HepG2 (cell line): ENCODE results near the gene PLEKHH3. TPM values are rescaled to one million over a fixed set of nuclear protein-coding genes. Genes with fewer than 3 reads are reported as not detected.

Source experiments
- ATAC-seq: fragments of 200-7000 bp; cut with Tn5 transposase; 3 replicates; pipeline ENCODE4 v1.9.1; 2020; ENCODE audit warnings: mild to moderate bottlenecking, moderate library complexity
- BruUV-seq: library from RNA; stranded (reverse); fragments of 400-500 nt; replicated peaks from 2 replicates; lab custom pipeline; 2021; lab: Mats Ljungman, UMichigan
- CTCF ChIA-PET: fragments of 300-600 bp; formaldehyde crosslinking; extraction: SDS; loops from one replicate; lab custom pipeline; 2021; ENCODE audit warnings: low total read pairs, inconsistent platforms, low intra/inter-chr PET ratio; lab: Yijun Ruan, JAX
- POLR2A ChIA-PET: fragments of 350-600 bp; sonication (Branson Sonifier 250); formaldehyde crosslinking; loops from one replicate; lab custom pipeline; 2020; ENCODE audit warnings: antibody characterized with exemption, inconsistent platforms; lab: Yijun Ruan, JAX
- DNase-seq: peaks from one replicate; pipeline ENCODE4 v3.0.0-alpha.2; 2015; ENCODE audit warnings: low spot score
- FAIRE-seq: peaks from 3 replicates; lab custom pipeline; 2011; peaks lifted over from hg19 to GRCh38; lab: Jason Lieb, UNC
- H2AFZ ChIP-seq: one replicate; pipeline ENCODE4 v1.6.1; 2011; ENCODE audit warnings: low read length, inconsistent platforms
- H3K27ac ChIP-seq: fragments of 300-600 bp; 3 replicates; pipeline ENCODE4 v1.8.0; 2011; ENCODE audit warnings: mixed run types, mild to moderate bottlenecking, mixed read lengths, low read length, inconsistent platforms; ENCODE audit not compliant: insufficient read depth; ENCODE audit errors: extremely low read length
- H3K27me3 ChIP-seq, 2 experiments: fragments of 200-600 bp in 1 of 2; 2 replicates in 1 of 2; 3 replicates in 1 of 2; pipeline versions ENCODE4 v1.6.0 to v1.8.0; 2011; ENCODE audit warnings: low read length in 2 of 2, mild to moderate bottlenecking in 2 of 2, moderate library complexity in 2 of 2, inconsistent platforms in 1 of 2; ENCODE audit not compliant: insufficient read depth in 2 of 2, control insufficient read depth in 1 of 2
- H3K36me3 ChIP-seq, 2 experiments: fragments of 200-600 bp in 1 of 2; replicated peaks in 1 of 2; 2 replicates in 1 of 2; 3 replicates in 1 of 2; pipeline versions ENCODE4 v1.5.1 to v1.8.0; 2011; ENCODE audit warnings: low read length in 2 of 2, inconsistent platforms in 1 of 2; ENCODE audit not compliant: insufficient read depth in 2 of 2, control insufficient read depth in 1 of 2
- H3K4me1 ChIP-seq: 2 replicates; pipeline ENCODE4 v1.5.1; 2012; ENCODE audit warnings: low read length, inconsistent platforms; ENCODE audit not compliant: insufficient read depth
- H3K4me2 ChIP-seq: 2 replicates; pipeline ENCODE4 v1.6.0; 2011; ENCODE audit warnings: low read depth, low read length, inconsistent platforms
- H3K4me3 ChIP-seq, 3 experiments: fragments of 200-600 bp in 1 of 3; sonication (generic), shearing (Covaris generic) in 1 of 3; replicated peaks in 1 of 3; 2 replicates each; pipeline ENCODE4 v1.5.1; 2011 to 2016; ENCODE audit warnings: low read length in 3 of 3, inconsistent platforms in 2 of 3, low read depth in 2 of 3, mild to moderate bottlenecking in 2 of 3, control low read depth in 1 of 3, mixed read lengths in 1 of 3; ENCODE audit not compliant: insufficient read depth in 1 of 3
- H3K79me2 ChIP-seq: one replicate; pipeline ENCODE4 v1.6.1; 2011; ENCODE audit warnings: low read length, inconsistent platforms; ENCODE audit not compliant: insufficient read depth
- H3K9ac ChIP-seq: 2 replicates; pipeline ENCODE4 v1.6.0; 2011; ENCODE audit warnings: mild to moderate bottlenecking, low read depth, low read length, inconsistent platforms; ENCODE audit not compliant: insufficient read depth
- H3K9me3 ChIP-seq: 2 replicates; pipeline ENCODE4 v1.5.1; 2012; ENCODE audit warnings: mild to moderate bottlenecking, low read length
- H4K20me1 ChIP-seq: 2 replicates; pipeline ENCODE4 v1.6.0; 2011; ENCODE audit warnings: inconsistent platforms, mild to moderate bottlenecking, low read length, moderate library complexity; ENCODE audit not compliant: insufficient read depth
- AGO2 ChIP-seq: fragments of 200-400 bp; formaldehyde crosslinking; optimal IDR thresholded peaks from 2 replicates; pipeline ENCODE3; 2017; ENCODE audit warnings: mild to moderate bottlenecking, low read depth, low read length, moderate library complexity
- CENPT ChIP-seq: sonication (generic); formaldehyde crosslinking; IDR thresholded peaks from 2 replicates; pipeline ENCODE4 v1.8.0; 2022; ENCODE audit warnings: low read depth, mild to moderate bottlenecking, moderate library complexity, missing genetic modification reagents
- ETV6 ChIP-seq: sonication (generic); formaldehyde crosslinking; conservative IDR thresholded peaks from 2 replicates; pipeline ENCODE4 v1.4.0; 2020; ENCODE audit warnings: missing genetic modification reagents
- HDAC6 ChIP-seq: fragments of 200-600 bp; sonication (generic); IDR thresholded peaks from 2 replicates; pipeline ENCODE4 v1.7.0; 2017; ENCODE audit warnings: mild to moderate bottlenecking, antibody characterized with exemption, low read length, low read depth
- RBFOX2 ChIP-seq: fragments of 200-400 bp; formaldehyde crosslinking; IDR thresholded peaks from 2 replicates; pipeline ENCODE4 v1.6.1; 2017; ENCODE audit warnings: low read depth, mild to moderate bottlenecking, low read length
- ZFY ChIP-seq: sonication (generic); formaldehyde crosslinking; IDR thresholded peaks from 2 replicates; pipeline ENCODE4 v1.4.0; 2020; ENCODE audit warnings: missing genetic modification reagents
- ZNF121 ChIP-seq: sonication (generic); formaldehyde crosslinking; IDR thresholded peaks from 2 replicates; pipeline ENCODE4 v1.5.0; 2020; ENCODE audit warnings: mild to moderate bottlenecking, missing genetic modification reagents
- ZNF383 ChIP-seq: sonication (generic); formaldehyde crosslinking; IDR thresholded peaks from 2 replicates; pipeline ENCODE4 v1.4.0; 2020; ENCODE audit warnings: missing genetic modification reagents, mild to moderate bottlenecking, borderline replicate concordance
- ZNF431 ChIP-seq: sonication (generic); formaldehyde crosslinking; IDR thresholded peaks from 2 replicates; pipeline ENCODE4 v1.9.0; 2022; ENCODE audit warnings: missing genetic modification reagents, low read depth, mild to moderate bottlenecking, borderline replicate concordance
- WGBS: methylation state at CpG from one replicate; pipeline ENCODE4 v1.1.6; 2017; ENCODE audit warnings: low lambda C conversion rate; 5-methylcytosine and 5-hydroxymethylcytosine counted together
- in situ Hi-C: cut with HindIII; loops from 2 replicates; pipeline ENCODE4 v1.10.0; 2017; ENCODE audit warnings: low pct_unique_long_range_greater_than_20kb; ENCODE audit not compliant: extremely low pct_ligation_motif_present
- intact Hi-C: fragments of 100-400 bp; cut with micrococcal nuclease; formaldehyde crosslinking; loops from one replicate; pipeline ENCODE4 v1.10.0; 2022; ENCODE audit not compliant: unreplicated experiment
- polyA plus RNA-seq, 8 experiments: library from polyadenylated mRNA; depleted of rRNA in 3 of 8; stranded (reverse) in 7 of 8; unstranded in 1 of 8; fragments of >200 nt; fragmentation: Illumina TruSeq in 4 of 8; extraction: Trizol in 4 of 8; gene quantifications; 2 replicates each; pipeline versions ENCODE4 v1.2.1 to v1.2.3, GENCODE V29; 2011 to 2016; ENCODE audit warnings: low read depth in 4 of 8, missing spikeins in 1 of 8, mixed read lengths in 1 of 8; ENCODE audit not compliant: insufficient read depth in 1 of 8
- total RNA-seq, 5 experiments: library from RNA; depleted of rRNA; stranded (reverse); fragments of >200 nt; fragmentation: Illumina TruSeq; extraction: Trizol; gene quantifications; 2 replicates each; pipeline ENCODE4 v1.2.3, GENCODE V29; 2016; ENCODE audit warnings: low read depth in 1 of 5

Gene PLEKHH3
- total and polyA plus RNA-seq, 2 of the 13 experiments (the other 11 are each of a cell fraction or from before 2014, with no cell fraction given) = 6.0 to 19.9 TPM

DNA sequence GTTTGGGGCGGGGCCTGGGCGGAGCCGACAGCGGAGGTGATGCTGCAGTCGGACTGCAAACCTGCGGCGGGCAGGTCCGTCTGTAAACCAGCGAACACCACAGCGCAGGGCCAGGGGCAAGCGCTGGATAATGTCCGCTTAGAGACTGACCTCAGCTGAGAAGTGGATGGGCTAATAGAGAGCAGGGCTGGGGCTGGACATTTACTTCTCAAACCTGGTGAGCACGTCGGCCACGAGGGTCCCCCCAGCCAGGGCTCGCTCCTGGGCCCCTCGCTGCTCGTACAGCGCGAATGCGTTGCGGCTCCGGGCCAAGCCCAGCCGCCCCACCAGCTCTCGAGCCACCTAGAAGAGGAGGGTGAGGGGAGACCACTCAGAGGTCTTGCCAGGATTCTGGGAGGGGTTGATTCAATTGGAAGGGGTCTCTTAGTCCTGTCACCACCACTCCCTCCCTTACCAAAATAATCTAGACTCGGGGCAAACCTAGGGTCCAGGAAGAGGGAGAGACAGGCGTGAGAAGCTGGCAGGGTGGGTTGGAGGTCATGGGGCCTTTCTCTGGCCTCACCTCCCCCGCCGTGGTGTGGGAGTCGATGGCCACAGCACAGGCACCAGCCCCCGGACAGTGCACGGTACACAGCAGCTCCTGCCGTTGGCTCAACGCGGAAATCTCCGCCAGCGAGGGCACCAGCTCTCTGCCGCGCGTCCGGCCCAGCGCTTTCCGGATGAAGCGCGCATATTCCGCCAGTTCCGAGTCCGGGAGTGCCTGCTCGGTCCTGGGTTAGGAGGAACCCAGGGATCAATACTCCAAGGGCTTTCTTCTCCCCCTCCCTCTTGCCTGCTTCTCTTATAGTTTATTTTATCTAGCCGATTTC lies 5.8 kb downstream of the PLEKHH3 start:
- in situ Hi-C loops = no loop called here
- H3K4me3 ChIP-seq = no peak overlapping the region
- H3K9ac ChIP-seq = no peak overlapping the region
- no peak for DNase-seq
- BruUV-seq = no TSS peak
- TF ChIP-seq ZNF121 (CRISPR knock-in tag) = no peak
- no peak for TF ChIP-seq ETV6
- peak; percentile 73 for TF ChIP-seq RBFOX2
- no peak for TF ChIP-seq HDAC6
- no peak for TF ChIP-seq ZNF431 (CRISPR knock-in tag)
- peak; percentile 42 for TF ChIP-seq AGO2
- TF ChIP-seq ZNF383 = no peak
- no peak for TF ChIP-seq CENPT (CRISPR knock-in tag)
- TF ChIP-seq ZFY (CRISPR knock-in tag) = no peak
- POLR2A ChIA-PET = interaction anchor here (1.2 kb wide), 1 partner anchor 62 kb away, joined by 3 read pairs; the partner anchor contains the start of genes RETREG3 and TUBG1
- no peak for FAIRE-seq
- H3K79me2 ChIP-seq = peaks cover 15% of the 10 kb centered on the region
- no peaks in the 10 kb centered on the region for H3K27me3 ChIP-seq
- no peaks in the 10 kb centered on the region for H3K9me3 ChIP-seq
- intact Hi-C loops = no loop called here
- H4K20me1 ChIP-seq = no peaks in the 10 kb centered on the region; the same call in 1 of the 2 replicates
- peaks cover 36% of the 10 kb centered on the region for H3K4me1 ChIP-seq
- WGBS = 94% methylated on average over 39 of the region's 50 CpGs
- H3K36me3 ChIP-seq = peaks cover 13 to 58% of the 10 kb centered on the region in 2 experiments
- H3K4me2 ChIP-seq = no peak overlapping the region
- CTCF ChIA-PET = no interaction called here
- no peak overlapping the region for H3K27ac ChIP-seq
- no peak for ATAC-seq
- no peak overlapping the region for H2AFZ ChIP-seq
